Effector memory CD4-positive, alpha-beta T cell (primary cell): ENCODE results near the gene ATXN10.

ENCODE experiments used
- DNase-seq, 3 donors: peaks; one replicate each; pipeline ENCODE4 v3.0.0-alpha.2; 2020
- H3K27ac ChIP-seq: 2 replicates; pipeline ENCODE4 v1.7.0; 2013; ENCODE audit warnings: mild to moderate bottlenecking, low read length, moderate library complexity; ENCODE audit not compliant: insufficient read depth, poor library complexity, severe bottlenecking
- H3K27me3 ChIP-seq: replicated peaks from 2 replicates; pipeline ENCODE4 v1.7.0; 2013; ENCODE audit warnings: mild to moderate bottlenecking, low read length; ENCODE audit not compliant: insufficient read depth, control insufficient read depth, poor library complexity, severe bottlenecking
- H3K36me3 ChIP-seq: 2 replicates; pipeline ENCODE4 v1.7.0; 2013; ENCODE audit warnings: mild to moderate bottlenecking, low read length, moderate library complexity; ENCODE audit not compliant: control insufficient read depth, insufficient read depth
- H3K4me1 ChIP-seq: 2 replicates; pipeline ENCODE4 v1.7.0; 2013; ENCODE audit warnings: low read length, mild to moderate bottlenecking; ENCODE audit not compliant: control insufficient read depth, insufficient read depth, poor library complexity, severe bottlenecking
- H3K4me3 ChIP-seq: 2 replicates; pipeline ENCODE4 v1.7.0; 2013; ENCODE audit warnings: low read length, low read depth, mild to moderate bottlenecking; ENCODE audit not compliant: insufficient read depth, poor library complexity, severe bottlenecking
- H3K9me3 ChIP-seq: 2 replicates; pipeline ENCODE4 v1.7.0; 2013; ENCODE audit warnings: mild to moderate bottlenecking, low read length, moderate library complexity; ENCODE audit not compliant: control insufficient read depth

Gene ATXN10

GRCh38 chr22:45763236-45763624 is 91.6 kb downstream of the ATXN10 start:
- H3K9me3 ChIP-seq = no peaks in the 10 kb centered on the region
- peaks cover 5% of the 10 kb centered on the region for H3K36me3 ChIP-seq
- no peak overlapping the region for H3K4me3 ChIP-seq
- no peaks in the 10 kb centered on the region for H3K4me1 ChIP-seq
- no peak overlapping the region for H3K27ac ChIP-seq
- no peaks in the 10 kb centered on the region for H3K27me3 ChIP-seq
- no peak for DNase-seq

- peaks cover 5% of the 10 kb centered on the region for H3K36me3 ChIP-seq
- no peak for DNase-seq
- no peaks in the 10 kb centered on the region for H3K9me3 ChIP-seq
- no peaks in the 10 kb centered on the region for H3K4me1 ChIP-seq
- no peaks in the 10 kb centered on the region for H3K27me3 ChIP-seq
- no peak overlapping the region for H3K27ac ChIP-seq
- no peak overlapping the region for H3K4me3 ChIP-seq
These were observed 96.9 kb downstream of the ATXN10 start for GRCh38 chr22:45768490-45768889.

- Histone ChIP-seq H3K27ac (no peak overlapping the region), H3K36me3 (no peaks in the 10 kb centered on the region), H3K4me1 (no peaks in the 10 kb centered on the region), H3K9me3 (no peaks in the 10 kb centered on the region), H3K27me3 (no peaks in the 10 kb centered on the region), H3K4me3 (no peak overlapping the region)
- no peak for DNase-seq
These were observed 98.1 kb downstream of the ATXN10 start for GRCh38 chr22:45769569-45770210.

- Histone ChIP-seq H3K9me3 (no peaks in the 10 kb centered on the region), H3K4me1 (no peaks in the 10 kb centered on the region), H3K4me3 (no peak overlapping the region), H3K27ac (no peak overlapping the region), H3K27me3 (no peaks in the 10 kb centered on the region), H3K36me3 (no peaks in the 10 kb centered on the region)
- no peak for DNase-seq
These were observed 98.9 kb downstream of the ATXN10 start for GRCh38 chr22:45770506-45770905.

- H3K27me3 ChIP-seq = no peaks in the 10 kb centered on the region
- H3K4me1 ChIP-seq = no peaks in the 10 kb centered on the region
- H3K36me3 ChIP-seq = no peaks in the 10 kb centered on the region
- H3K27ac ChIP-seq = no peak overlapping the region
- H3K4me3 ChIP-seq = no peak overlapping the region
- DNase-seq = no peak
- no peaks in the 10 kb centered on the region for H3K9me3 ChIP-seq
These were observed 99.4 kb downstream of the ATXN10 start for GRCh38 chr22:45771057-45771456.

- no peaks in the 10 kb centered on the region for H3K4me1 ChIP-seq
- no peak for DNase-seq
- no peaks in the 10 kb centered on the region for H3K27me3 ChIP-seq
- H3K36me3 ChIP-seq = no peaks in the 10 kb centered on the region
- H3K27ac ChIP-seq = no peak overlapping the region
- no peaks in the 10 kb centered on the region for H3K9me3 ChIP-seq
- H3K4me3 ChIP-seq = no peak overlapping the region
These were observed 100.1 kb downstream of the ATXN10 start for GRCh38 chr22:45771711-45772110.

- Histone ChIP-seq H3K4me3 (no peak overlapping the region), H3K9me3 (no peaks in the 10 kb centered on the region), H3K36me3 (no peaks in the 10 kb centered on the region), H3K4me1 (no peaks in the 10 kb centered on the region), H3K27ac (no peak overlapping the region), H3K27me3 (no peaks in the 10 kb centered on the region)
- DNase-seq = no peak
These were observed 101.1 kb downstream of the ATXN10 start for GRCh38 chr22:45772743-45773142.

GRCh38 chr22:45774001-45774670 is 102.5 kb downstream of the ATXN10 start:
- Histone ChIP-seq H3K36me3 (no peaks in the 10 kb centered on the region), H3K9me3 (no peaks in the 10 kb centered on the region), H3K27ac (no peak overlapping the region), H3K4me3 (no peak overlapping the region), H3K4me1 (no peaks in the 10 kb centered on the region), H3K27me3 (no peaks in the 10 kb centered on the region)
- no peak for DNase-seq

GRCh38 chr22:45775062-45775461 is 103.4 kb downstream of the ATXN10 start:
- no peaks in the 10 kb centered on the region for H3K9me3 ChIP-seq
- H3K4me3 ChIP-seq = no peak overlapping the region
- H3K27ac ChIP-seq = no peak overlapping the region
- DNase-seq = no peak
- no peaks in the 10 kb centered on the region for H3K27me3 ChIP-seq
- H3K4me1 ChIP-seq = no peaks in the 10 kb centered on the region
- no peaks in the 10 kb centered on the region for H3K36me3 ChIP-seq

- no peak overlapping the region for H3K27ac ChIP-seq
- no peak for DNase-seq
- no peaks in the 10 kb centered on the region for H3K27me3 ChIP-seq
- no peaks in the 10 kb centered on the region for H3K4me1 ChIP-seq
- no peak overlapping the region for H3K4me3 ChIP-seq
- H3K36me3 ChIP-seq = no peaks in the 10 kb centered on the region
- H3K9me3 ChIP-seq = no peaks in the 10 kb centered on the region
These were observed 104.1 kb downstream of the ATXN10 start for GRCh38 chr22:45775569-45776312.
